SK-MEL-5 (cell line): ENCODE results near the gene SLC2A13. TPM values are rescaled to one million over a fixed set of nuclear protein-coding genes. Genes with fewer than 3 reads are reported as not detected.
"Not testable (repeated sequence)": the region's sequence is repeated elsewhere in the genome, so short reads cannot be mapped to it uniquely, and the experiment has no call there.

Source experiments
- DNase-seq: peaks from one replicate; pipeline ENCODE4 v3.0.0-alpha.2; 2016; ENCODE audit warnings: low read depth, low spot score
- in situ Hi-C: cut with HindIII; loops from 2 replicates; pipeline ENCODE4 v1.10.0; 2016; ENCODE audit warnings: low sequenced_read_pairs, high pct_unique_total_duplicates, low pct_unique_long_range_greater_than_20kb
- total RNA-seq: library from RNA; depleted of rRNA; stranded (reverse); fragments of >200 nt; shearing (Covaris generic); gene quantifications from 2 replicates; pipeline ENCODE4 v1.2.3, GENCODE V29; 2014

Gene SLC2A13
- total RNA-seq, 1 experiment from 2014 or later: 51.8 TPM

DNA sequence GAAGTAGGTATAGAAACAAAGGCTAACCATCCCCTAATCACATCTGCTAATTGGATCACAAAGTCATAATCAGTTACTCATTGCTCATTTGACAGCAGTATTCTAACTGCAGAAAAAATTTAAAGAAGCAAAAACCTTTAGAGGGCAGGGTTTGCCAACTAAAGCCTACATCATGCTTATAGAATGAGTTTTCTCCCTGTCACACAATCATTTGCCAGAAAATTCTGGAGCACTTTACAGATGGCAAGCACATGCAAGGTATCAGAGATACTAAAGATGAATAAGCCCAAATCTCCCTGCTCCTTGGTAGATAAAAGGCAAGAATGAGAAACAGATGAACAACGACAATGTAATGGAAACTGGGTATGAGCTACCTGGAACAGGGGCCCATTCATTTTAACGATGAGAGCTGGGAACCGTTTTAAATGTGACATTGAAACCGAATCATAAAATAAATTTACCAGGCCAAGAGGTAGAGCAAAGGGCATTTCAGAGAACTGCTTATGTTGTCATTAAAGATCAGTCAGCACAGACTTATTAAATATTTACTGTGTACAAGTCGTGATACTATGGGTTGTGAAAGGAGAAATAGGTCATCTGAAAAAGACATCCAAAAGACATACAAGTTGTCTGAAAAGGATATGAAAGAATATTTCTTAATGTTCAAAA is 274.9 kb downstream of the SLC2A13 start:
- no peak for DNase-seq
- in situ Hi-C loops: no loop called here

DNA sequence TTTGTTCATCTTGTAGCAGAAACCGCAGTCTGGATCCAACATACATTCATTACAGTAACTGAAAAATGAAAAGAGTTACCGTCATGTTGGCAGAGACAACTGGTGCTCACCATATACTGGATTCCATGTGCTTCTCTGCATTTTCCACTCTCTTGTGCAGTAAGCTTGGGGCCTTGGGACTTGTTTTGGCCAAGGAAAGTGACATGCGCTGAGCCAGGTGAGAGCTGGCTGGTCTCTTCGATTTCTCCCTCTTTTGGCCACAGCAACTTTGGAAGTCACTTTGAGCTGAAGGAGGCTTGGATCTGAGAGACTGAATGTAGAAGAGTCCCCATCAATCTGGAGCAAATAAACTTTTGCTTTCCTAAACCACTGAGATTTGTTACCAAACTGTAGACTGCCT is 275.7 kb downstream of the SLC2A13 start:
- in situ Hi-C loops: no loop called here
- no peak for DNase-seq

DNA sequence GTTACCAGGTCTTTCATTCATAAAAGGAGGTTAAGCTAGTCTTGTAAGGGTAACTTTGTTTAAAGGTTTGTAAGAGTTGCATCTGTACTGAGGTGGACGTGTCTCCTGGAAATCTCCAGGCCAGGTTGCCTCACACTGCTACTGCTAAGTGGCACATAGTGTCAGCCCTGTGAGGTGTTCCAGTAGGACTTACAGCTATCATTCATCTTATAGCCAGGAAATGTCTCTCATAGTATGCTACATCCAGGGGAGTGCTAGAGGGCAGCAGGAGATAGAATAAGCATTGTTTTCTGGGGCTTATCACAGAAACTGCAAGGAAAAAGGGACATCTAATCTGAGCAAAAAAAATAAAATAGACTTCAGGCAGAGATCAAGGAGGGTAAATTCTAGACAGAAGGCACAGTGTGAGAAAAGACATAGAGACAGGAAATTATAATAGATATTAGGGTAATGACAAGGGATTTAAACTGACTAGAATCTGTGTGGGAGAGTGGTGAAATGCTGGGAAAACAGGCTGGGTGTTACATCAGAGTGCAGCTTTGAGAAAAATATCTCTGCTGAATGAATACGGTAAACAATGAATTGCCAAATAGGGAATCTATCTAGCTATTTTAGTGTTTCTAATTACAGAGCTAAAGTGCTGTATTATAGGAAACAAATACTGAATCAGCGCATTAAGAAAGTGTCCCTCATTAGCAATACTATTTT is 281.2 kb downstream of the SLC2A13 start:
- peak; percentile 10 for DNase-seq
- in situ Hi-C loops: no loop called here

DNA sequence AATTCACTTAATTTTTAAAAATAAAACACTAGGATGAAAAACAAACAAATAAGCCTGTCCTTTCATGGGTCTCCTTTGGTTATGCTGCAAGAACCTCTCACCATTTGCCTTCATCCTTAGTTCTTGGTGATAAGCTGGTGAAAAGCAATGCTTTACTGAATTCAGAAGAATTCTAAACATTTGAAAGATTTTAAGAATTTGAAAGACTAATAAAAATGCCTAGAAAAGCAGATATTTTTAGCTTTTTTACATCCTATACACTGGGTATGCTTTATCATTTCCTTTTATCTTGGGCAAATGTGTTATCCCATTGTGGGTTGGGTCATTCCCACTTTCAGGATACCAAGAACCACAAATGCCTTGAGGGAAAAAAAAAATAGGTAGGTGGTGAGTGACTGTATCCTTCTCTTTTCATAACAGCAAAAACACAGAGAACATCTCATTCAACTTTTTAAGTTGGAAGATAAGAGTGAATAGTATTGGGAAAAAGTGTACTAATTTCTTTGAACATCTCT is 289.2 kb downstream of the SLC2A13 start:
- in situ Hi-C loops: no loop called here
- DNase-seq: no peak

DNA sequence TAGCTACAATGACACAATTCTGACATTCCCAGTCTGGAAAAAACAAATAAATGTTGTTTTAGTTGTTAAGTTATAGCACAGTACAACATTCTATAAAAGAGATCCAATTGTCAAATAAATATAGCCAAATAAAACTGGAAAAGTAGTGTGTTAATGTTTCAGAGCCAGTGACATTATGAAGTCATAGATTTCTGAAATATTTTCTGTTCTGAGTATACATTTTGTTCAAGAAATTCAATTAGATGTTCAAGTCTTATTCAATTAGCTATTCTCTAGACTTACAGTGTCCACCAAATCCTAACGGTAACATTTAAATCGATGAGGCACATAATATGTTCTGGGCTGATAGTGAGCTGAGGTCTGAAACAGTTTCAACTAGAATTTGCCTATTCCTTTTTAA is 290.1 kb downstream of the SLC2A13 start:
- in situ Hi-C loops: no loop called here
- no peak for DNase-seq

DNA sequence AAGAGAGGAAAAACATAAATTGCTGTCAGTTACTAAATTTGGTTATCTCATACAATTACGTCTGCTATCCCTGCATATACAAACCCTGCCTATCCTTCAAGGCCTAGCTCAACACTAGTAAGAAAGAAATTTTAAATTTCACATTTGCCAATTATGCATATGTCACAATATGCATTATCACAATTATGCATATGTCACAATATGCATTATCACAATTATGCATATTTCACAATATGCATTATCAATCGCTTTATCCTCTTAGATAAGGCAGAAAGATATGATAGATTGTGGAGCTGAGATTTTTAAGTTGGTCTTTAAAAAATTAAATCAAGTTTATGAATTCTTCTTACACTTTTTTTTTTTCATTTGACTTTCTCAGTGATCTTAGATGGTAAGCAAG is 291.3 kb downstream of the SLC2A13 start:
- in situ Hi-C loops: no loop called here
- DNase-seq: no peak

DNA sequence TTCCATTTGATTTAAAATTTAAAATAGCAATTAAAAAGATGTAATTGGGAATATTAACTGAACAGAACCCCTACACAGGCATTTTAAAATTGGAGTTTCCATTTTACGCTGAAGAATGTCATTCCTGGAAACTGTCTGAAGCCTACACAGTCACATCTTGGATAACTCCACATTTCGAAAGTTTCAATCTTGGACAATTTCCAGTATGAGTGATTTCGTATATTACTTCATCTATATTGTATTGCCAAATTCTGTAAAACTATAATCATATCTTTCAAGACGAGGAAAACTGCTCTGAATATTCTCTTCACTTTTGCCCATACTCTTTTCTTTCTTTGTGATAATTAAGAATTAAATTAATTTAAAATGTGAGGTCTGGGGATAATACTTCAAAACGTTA is 292.1 kb downstream of the SLC2A13 start:
- no peak for DNase-seq
- in situ Hi-C loops: no loop called here

DNA sequence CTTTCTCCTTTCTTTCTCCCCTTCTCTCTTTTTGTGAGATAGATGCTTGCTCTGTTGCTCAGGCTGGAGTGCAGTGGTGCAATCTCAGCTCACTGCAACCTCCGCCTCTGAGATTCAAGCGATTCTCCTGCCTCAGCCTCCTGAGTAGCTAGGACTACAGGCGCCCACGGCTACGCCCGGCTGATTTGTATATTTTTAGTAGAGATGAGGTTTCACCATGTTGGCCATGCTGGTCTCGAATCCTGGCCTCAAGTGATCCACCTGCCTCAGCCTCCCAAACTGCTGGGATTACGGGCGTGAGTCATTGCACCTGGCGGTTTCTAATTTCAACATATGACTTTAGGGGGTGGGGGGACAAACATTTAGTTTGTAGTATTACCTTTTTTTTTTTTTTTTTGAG is 293.4 kb downstream of the SLC2A13 start:
- DNase-seq, in situ Hi-C loops: not testable (repeated sequence)

DNA sequence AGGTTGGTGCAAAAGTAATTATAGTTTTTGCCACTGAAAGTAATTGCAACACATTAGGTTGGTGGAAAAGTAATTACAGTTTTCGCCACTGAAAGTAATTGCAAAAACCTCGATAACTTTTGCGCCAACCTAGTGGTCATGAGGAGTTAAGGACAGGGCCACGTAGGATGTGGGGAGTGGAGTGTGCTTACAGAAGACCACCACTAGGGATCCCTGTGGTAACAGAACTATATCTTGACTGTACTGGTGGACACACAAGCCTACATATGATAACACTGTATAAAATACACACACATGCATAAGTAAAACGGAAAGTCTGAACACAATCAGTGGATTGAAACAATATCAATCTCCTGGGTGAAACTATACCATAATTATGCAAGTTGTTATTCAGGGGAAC is 298.8 kb downstream of the SLC2A13 start:
- peak; percentile 76 for DNase-seq
- in situ Hi-C loops: no loop called here

DNA sequence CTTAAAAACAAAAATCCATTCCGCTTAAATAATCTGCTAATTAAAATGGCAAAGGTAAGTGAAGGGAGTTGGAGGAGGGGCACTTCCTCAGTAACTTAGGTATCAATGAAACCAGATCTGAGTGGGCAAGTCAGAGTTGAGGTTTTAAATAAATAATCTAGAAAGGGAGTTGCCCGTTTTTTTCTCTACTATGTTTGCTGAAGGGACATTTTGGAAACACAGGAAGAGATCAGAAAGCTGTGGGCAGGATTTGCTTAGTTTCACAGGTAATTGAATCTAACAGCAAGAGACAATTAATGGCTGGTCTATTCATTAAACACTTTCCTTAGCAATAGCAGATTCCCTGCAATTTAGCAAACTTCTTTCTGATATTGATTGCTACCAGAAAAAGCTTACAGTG is 300.2 kb downstream of the SLC2A13 start:
- DNase-seq: no peak
- in situ Hi-C loops: no loop called here

DNA sequence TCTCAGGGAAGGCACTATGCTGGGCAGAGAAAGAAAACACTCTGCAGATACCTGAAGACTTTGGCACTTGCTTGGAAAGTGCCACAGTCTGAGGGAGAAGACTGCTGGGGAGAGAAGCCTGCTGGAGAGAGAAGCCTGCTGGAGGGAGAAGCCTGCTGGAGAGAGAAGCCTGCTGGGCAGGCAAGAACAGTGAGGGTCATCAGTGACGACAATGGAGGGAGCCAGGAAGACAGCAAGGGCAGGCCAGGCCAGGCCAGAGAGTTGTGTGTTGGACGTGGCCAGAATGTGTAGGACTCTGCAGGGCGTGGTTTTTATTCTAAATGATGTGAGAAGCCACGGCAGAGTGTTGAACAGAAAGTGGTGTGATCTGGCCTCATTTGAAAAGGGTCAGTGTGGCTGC is 301.0 kb downstream of the SLC2A13 start:
- in situ Hi-C loops: no loop called here
- no peak for DNase-seq

DNA sequence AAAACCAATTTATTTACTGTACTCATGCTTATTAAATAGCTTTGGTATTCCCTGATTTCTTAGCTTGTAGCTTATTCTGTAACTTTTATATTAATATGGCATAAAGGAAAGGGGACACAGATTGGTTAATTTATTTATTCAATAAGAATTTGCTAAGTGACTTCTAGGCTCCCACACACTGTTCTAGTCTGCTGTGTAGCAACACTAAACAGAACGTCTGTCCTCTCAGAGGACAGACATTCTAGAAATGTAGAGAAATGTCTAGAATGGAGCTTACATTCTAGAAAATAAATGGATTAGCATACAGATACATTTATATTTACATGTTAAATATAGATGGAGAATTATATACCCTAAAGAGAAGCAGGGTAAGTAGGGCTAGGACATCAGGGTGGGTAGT is 301.4 kb downstream of the SLC2A13 start:
- in situ Hi-C loops: no loop called here
- DNase-seq: no peak

DNA sequence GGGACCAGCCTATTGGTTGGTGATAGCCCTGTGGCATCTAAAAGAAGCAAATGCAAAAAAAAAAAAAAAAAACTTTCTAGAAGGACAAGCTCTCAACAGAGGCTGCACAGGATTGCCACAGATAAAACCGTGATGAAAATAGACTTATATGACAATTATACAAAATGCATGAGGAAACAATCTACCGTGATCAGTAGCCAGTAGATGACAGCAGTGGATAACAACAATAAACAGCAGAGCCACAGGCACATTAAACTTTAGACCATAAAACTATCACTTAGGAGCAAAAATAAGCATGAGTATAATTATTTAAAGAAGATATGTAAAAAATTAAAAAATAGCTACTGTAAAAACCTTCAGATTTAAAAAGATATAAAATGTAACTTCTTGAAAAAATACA is 302.7 kb downstream of the SLC2A13 start:
- in situ Hi-C loops: no loop called here
- DNase-seq: no peak

DNA sequence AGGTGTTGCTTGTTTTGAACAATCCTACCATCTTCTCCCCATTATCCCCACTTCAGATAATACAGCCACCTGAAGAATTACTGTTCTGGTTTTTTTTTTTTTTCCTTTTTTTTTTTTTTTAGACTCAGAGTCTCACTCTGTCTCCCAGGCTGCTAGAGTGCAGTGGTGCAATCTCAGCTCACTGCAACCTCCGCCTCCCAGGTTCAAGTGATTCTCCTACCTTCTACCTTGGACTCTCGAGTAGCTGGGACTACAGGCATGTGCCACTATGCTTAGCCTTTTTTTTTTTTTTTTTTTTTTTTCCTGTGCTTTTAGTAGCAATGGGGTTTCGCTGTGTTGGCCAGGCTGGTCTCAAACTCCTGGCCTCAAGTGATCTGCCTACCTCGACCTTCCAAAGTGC is 306.9 kb downstream of the SLC2A13 start:
- no peak for DNase-seq

DNA sequence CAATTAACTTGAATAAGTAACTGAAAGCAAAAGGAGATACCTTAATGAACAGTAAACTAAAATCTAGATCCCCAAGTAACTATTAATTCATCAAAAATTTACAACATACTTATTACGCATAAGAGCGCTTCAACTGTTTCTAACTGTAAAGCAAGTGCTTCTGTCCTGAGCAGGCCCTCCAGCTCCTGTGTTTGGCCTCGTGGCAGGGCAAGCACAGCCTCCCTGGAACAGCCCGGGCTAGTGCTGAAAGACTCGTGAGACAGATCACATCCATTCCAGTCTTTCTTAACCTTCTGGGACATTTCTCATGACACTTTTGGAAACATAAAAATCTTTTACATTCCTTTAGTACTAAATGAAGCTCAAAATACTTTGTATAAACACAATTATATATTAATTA is 307.5 kb downstream of the SLC2A13 start:
- DNase-seq: no peak
- in situ Hi-C loops: no loop called here

More for the DNA sequence above, 306.9 kb downstream of the SLC2A13 start:
- in situ Hi-C loops: no loop called here

DNA sequence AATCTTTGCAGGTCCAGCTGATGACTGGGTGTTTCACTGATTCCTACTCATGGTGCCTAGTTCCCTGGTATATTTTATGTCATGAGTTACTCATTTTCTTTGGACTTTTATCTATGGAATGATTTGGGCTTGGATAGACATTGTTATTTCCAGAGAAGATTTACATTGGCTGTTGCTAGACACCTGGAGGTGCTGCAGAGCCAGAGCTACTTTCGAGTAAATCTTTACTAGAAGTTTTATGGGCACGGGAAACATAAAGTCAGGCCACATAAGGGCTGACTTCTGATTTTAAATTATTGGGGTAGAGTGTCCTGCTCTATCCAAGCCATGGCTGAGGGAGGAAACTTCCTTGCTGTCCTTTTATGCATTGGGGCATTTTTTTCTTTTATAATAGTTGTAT is 310.4 kb downstream of the SLC2A13 start:
- no peak for DNase-seq
- in situ Hi-C loops: no loop called here

DNA sequence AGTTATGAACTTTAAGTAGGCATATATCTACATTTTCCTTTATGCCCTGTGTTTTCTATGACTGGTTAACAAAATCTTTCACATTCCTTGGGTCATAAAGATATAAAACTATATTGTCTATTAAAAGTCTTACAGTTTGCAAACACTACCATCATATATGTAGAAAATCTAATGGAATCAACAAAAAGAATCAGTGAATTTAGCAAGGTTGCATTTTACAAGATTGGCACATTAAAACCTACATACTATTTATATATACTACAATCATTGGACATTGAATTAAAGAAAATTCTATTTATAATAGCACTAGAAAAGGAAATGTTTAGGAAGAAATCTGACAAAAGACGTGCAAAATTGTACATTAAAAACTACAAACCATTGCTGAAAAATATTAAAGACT is 312.9 kb downstream of the SLC2A13 start:
- in situ Hi-C loops: no loop called here
- DNase-seq: no peak

DNA sequence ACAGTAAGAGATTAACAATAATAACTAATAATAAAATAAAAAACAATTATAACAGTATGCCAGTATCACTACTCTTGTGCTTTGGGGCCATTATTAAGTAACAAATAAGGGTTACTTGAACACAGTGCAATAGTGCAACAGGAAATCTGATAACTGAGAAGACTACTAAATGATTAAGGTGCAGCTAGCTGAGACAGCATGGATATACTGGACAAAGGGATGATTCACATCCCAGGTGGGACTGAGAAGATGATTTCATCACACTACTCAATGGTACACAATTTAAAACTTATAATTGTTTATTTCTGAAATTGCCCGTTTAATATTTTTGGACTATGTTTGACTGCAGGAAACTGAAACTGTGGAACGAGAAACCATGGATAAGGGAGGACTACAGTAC is 317.6 kb downstream of the SLC2A13 start:
- no peak for DNase-seq
- in situ Hi-C loops: no loop called here

DNA sequence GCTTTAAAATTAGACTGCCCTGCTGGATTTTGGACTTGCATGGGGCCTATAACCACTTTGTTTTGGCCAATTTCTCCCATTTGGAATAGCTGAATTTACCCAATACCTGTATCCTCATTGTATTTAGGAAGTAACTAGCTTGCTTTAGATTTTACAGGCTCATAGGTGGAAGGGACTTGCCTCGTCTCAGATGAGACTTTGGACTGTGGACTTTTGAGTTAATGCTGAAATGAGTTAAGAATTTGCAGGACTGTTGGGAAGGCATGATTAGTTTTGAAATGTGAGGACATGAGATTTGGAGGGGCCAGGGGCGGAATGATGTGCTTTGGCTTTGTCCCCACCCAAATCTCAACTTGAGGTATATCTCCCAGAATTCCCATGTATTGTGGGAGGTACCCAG is 320.1 kb downstream of the SLC2A13 start:
- DNase-seq, in situ Hi-C loops: not testable (repeated sequence)
